Measurements from ENCODE around the gene TBC1D2B.
A peak's percentile ranks its signal among the peaks of the same experiment; 100 is the strongest.

The TBC1D2B gene

GRCh38 chr15:78071383-78071782, 6.1 kb downstream of the TBC1D2B start:
- DNase-seq = no peak

GRCh38 chr15:78070049-78070700, 7.3 kb downstream of the TBC1D2B start:
- no peak for DNase-seq

- no peak for DNase-seq
Observed at GRCh38 chr15:78069462-78070029, 8.0 kb downstream of the TBC1D2B start.

GRCh38 chr15:78069052-78069414, 8.5 kb downstream of the TBC1D2B start:
- no peak for DNase-seq

GRCh38 chr15:78067328-78068228, 9.9 kb downstream of the TBC1D2B start:
- DNase-seq = no peak

- no peak for DNase-seq
Observed at GRCh38 chr15:78065973-78066946, 11.3 kb downstream of the TBC1D2B start.

GRCh38 chr15:78065284-78065872, 12.1 kb downstream of the TBC1D2B start:
- peak in 7 of 14 donors; percentile 22 to 73 (median 48) for DNase-seq

- DNase-seq = no peak
Observed at GRCh38 chr15:78064544-78064943, 13.0 kb downstream of the TBC1D2B start.

GRCh38 chr15:78063970-78064385, 13.5 kb downstream of the TBC1D2B start:
- DNase-seq = no peak

- no peak for DNase-seq
Observed at GRCh38 chr15:78063217-78063616, 14.3 kb downstream of the TBC1D2B start.

- DNase-seq = peak in 1 of 14 donors; percentile 17
Observed at GRCh38 chr15:78061963-78062427, 15.5 kb downstream of the TBC1D2B start.

GRCh38 chr15:78060232-78060631, 17.3 kb downstream of the TBC1D2B start:
- DNase-seq = no peak

GRCh38 chr15:78059110-78059839, 18.2 kb downstream of the TBC1D2B start:
- DNase-seq = no peak

- no peak for DNase-seq
Observed at GRCh38 chr15:78058401-78058935, 19.0 kb downstream of the TBC1D2B start.

- no peak for DNase-seq
Observed at GRCh38 chr15:78057803-78058202, 19.7 kb downstream of the TBC1D2B start.

- peak in 2 of 14 donors; percentile 52 to 53 for DNase-seq
Observed at GRCh38 chr15:78056714-78057269, 20.7 kb downstream of the TBC1D2B start.

GRCh38 chr15:78055919-78056713, 21.4 kb downstream of the TBC1D2B start:
- DNase-seq = no peak

GRCh38 chr15:78054966-78055365, 22.5 kb downstream of the TBC1D2B start:
- peak in 1 of 14 donors; percentile 20 for DNase-seq

GRCh38 chr15:78054518-78054917, 23.0 kb downstream of the TBC1D2B start:
- no peak for DNase-seq
